Peyer's patch (tissue), 4 donors: ENCODE measurements around the gene CNTNAP5.

Source experiments
- POLR2A ChIP-seq, 2 donors: fragments of 450-650 bp; IDR thresholded peaks; one replicate each; pipeline ENCODE4 v1.5.1; 2017; ENCODE audit warnings: antibody characterized with exemption in 2 of 2, mild to moderate bottlenecking in 2 of 2, moderate library complexity in 2 of 2
- TF ChIP-seq, protein P1 (sequence below), 6 experiments: fragments of 450-650 bp in 4 of 6; fragments of 200-600 bp in 2 of 6; sonication (generic) in 1 of 6; IDR thresholded peaks; one replicate each; pipeline ENCODE4 v1.5.1; 2017 to 2019; ENCODE audit warnings: antibody characterized with exemption in 6 of 6, mild to moderate bottlenecking in 3 of 6, moderate library complexity in 1 of 6

DNA sequence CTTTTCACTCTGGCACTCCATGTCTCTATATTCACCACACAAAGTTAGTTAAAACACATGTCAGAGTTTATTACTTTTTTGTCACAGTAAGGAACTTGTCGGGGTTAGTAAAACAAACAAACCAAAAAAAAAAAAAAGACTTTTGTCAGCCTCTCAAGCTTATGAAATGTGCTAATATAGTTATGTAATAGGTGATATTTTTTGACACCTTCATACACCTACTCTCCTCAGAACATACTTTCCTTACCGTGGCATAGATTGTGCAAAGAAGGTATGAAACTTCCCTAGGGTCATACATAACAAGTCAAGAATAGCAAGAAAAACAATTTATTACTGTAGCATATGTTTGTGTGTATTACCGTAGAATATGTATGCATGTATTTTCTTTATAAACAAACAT is 633.3 kb downstream of the CNTNAP5 start:
- TF ChIP-seq, protein P1, sequence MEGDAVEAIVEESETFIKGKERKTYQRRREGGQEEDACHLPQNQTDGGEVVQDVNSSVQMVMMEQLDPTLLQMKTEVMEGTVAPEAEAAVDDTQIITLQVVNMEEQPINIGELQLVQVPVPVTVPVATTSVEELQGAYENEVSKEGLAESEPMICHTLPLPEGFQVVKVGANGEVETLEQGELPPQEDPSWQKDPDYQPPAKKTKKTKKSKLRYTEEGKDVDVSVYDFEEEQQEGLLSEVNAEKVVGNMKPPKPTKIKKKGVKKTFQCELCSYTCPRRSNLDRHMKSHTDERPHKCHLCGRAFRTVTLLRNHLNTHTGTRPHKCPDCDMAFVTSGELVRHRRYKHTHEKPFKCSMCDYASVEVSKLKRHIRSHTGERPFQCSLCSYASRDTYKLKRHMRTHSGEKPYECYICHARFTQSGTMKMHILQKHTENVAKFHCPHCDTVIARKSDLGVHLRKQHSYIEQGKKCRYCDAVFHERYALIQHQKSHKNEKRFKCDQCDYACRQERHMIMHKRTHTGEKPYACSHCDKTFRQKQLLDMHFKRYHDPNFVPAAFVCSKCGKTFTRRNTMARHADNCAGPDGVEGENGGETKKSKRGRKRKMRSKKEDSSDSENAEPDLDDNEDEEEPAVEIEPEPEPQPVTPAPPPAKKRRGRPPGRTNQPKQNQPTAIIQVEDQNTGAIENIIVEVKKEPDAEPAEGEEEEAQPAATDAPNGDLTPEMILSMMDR (IDR thresholded peaks at IDR 0.05), result no peak
- no peak for TF ChIP-seq POLR2A (IDR thresholded peaks at IDR 0.05)
